Measurements from ENCODE around the gene SYMPK.
"Not testable (repeated sequence)": the region's sequence is repeated elsewhere in the genome, so short reads cannot be mapped to it uniquely, and the experiment has no call there.

SYMPK gene

GRCh38 chr19:45862564-45863334 lies at the start of gene SYMPK:
Gene SYMPK, minus strand, starts transcription at chr19:45863147. Its CDS starts 8,652 bp downstream, at chr19:45854495.
- peak; percentile 99 for DNase-seq (ENCODE audit: low spot score)

- no peak for DNase-seq (ENCODE audit: low spot score)
Observed at GRCh38 chr19:45911291-45911690, 48.3 kb upstream of the SYMPK start.

- DNase-seq (ENCODE audit: low spot score): no peak
Observed at GRCh38 chr19:45908956-45909355, 46.0 kb upstream of the SYMPK start.

GRCh38 chr19:45906221-45906620 lies 43.3 kb upstream of the SYMPK start:
- no peak for DNase-seq (ENCODE audit: low spot score)

GRCh38 chr19:45905011-45905410 lies 42.1 kb upstream of the SYMPK start:
- DNase-seq (ENCODE audit: low spot score): no peak

GRCh38 chr19:45902651-45903625 lies 40.0 kb upstream of the SYMPK start:
- peak; percentile 99 for DNase-seq (ENCODE audit: low spot score)

- no peak for DNase-seq (ENCODE audit: low spot score)
Observed at GRCh38 chr19:45901912-45902650, 39.1 kb upstream of the SYMPK start, which contains the start of gene MYPOP. Gene MYPOP, minus strand, starts transcription at chr19:45902613. Its CDS starts 840 bp downstream, at chr19:45901773.

- DNase-seq (ENCODE audit: low spot score): no peak
Observed at GRCh38 chr19:45901432-45901911, 38.5 kb upstream of the SYMPK start.

- DNase-seq (ENCODE audit: low spot score): no peak
Observed at GRCh38 chr19:45900738-45901431, 37.9 kb upstream of the SYMPK start.

GRCh38 chr19:45899919-45900589 lies 37.1 kb upstream of the SYMPK start:
- DNase-seq (ENCODE audit: low spot score): no peak

GRCh38 chr19:45899253-45899652 lies 36.3 kb upstream of the SYMPK start:
- no peak for DNase-seq (ENCODE audit: low spot score)

GRCh38 chr19:45897261-45897812 lies 34.4 kb upstream of the SYMPK start:
- DNase-seq (ENCODE audit: low spot score): no peak

- DNase-seq (ENCODE audit: low spot score): not testable (repeated sequence)
Observed at GRCh38 chr19:45895983-45896599, 33.1 kb upstream of the SYMPK start.

GRCh38 chr19:45895519-45895972 lies 32.6 kb upstream of the SYMPK start:
- DNase-seq (ENCODE audit: low spot score): no peak

GRCh38 chr19:45890877-45891276 lies 27.9 kb upstream of the SYMPK start:
- DNase-seq (ENCODE audit: low spot score): no peak

- no peak for DNase-seq (ENCODE audit: low spot score)
Observed at GRCh38 chr19:45889210-45889885, 26.4 kb upstream of the SYMPK start.

GRCh38 chr19:45887200-45887710 lies 24.3 kb upstream of the SYMPK start:
- DNase-seq (ENCODE audit: low spot score): no peak

GRCh38 chr19:45886427-45887199 lies 23.7 kb upstream of the SYMPK start:
- DNase-seq (ENCODE audit: low spot score): peak; percentile 92
